Measurements from ENCODE around the gene SPEF1. TPM values are rescaled to one million over a fixed set of nuclear protein-coding genes. Genes with fewer than 3 reads are reported as not detected.
A peak's percentile ranks its signal among the peaks of the same experiment; 100 is the strongest.

Gene SPEF1
- total RNA-seq, 4 donors from 2014 or later = 0.26 to 1.3 (median 0.37) TPM; not detected in 1

- Histone ChIP-seq H3K27me3 (no peaks in the 10 kb centered on the region), H3K36me3 (no peaks in the 10 kb centered on the region), H3K27ac (peak overlapping the region in 1 of 2 donors; percentile 65), H3K4me1 (peaks cover 0 to 11% of the 10 kb centered on the region in 2 donors), H3K4me3 (no peak overlapping the region), H3K9me3 (no peaks in the 10 kb centered on the region)
- intact Hi-C loops (cut with DNase I; ENCODE audit: low total_unique reads) = loop anchor here (5.0 kb wide), 1 partner anchor 83 kb away; the partner anchor contains the start of gene ADAM33
- no peak for DNase-seq
- TF ChIP-seq POLR2A (IDR thresholded peaks at IDR 0.05) = no peak
- TF ChIP-seq, protein P1, sequence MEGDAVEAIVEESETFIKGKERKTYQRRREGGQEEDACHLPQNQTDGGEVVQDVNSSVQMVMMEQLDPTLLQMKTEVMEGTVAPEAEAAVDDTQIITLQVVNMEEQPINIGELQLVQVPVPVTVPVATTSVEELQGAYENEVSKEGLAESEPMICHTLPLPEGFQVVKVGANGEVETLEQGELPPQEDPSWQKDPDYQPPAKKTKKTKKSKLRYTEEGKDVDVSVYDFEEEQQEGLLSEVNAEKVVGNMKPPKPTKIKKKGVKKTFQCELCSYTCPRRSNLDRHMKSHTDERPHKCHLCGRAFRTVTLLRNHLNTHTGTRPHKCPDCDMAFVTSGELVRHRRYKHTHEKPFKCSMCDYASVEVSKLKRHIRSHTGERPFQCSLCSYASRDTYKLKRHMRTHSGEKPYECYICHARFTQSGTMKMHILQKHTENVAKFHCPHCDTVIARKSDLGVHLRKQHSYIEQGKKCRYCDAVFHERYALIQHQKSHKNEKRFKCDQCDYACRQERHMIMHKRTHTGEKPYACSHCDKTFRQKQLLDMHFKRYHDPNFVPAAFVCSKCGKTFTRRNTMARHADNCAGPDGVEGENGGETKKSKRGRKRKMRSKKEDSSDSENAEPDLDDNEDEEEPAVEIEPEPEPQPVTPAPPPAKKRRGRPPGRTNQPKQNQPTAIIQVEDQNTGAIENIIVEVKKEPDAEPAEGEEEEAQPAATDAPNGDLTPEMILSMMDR (IDR thresholded peaks at IDR 0.05) = no peak
Measured at GRCh38 chr20:3765171-3765882, 15.9 kb downstream of the SPEF1 start.

DNA sequence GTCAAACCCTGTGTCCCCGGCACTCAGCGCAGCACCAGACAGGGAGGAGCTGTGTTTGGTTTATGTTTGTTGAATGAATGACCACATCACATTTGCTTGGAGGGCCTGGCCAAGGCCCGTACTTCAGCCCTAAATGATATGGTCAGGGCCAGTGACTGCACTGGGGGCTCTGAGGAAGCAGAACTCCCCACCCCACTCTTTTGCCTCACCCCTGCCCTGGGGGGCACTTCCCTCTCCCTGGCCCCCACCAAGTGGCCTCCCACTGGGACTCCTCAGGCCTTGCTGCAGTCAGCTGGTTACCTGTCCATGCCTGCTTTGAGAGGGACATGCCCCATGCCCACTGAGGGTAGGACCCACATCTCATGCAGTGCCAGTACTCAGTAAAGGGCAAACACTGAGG, 16.6 kb downstream of the SPEF1 start:
- Histone ChIP-seq H3K36me3 (no peaks in the 10 kb centered on the region), H3K27ac (peak overlapping the region in 1 of 2 donors; percentile 30), H3K9me3 (no peaks in the 10 kb centered on the region), H3K4me3 (no peak overlapping the region), H3K4me1 (peaks cover 0 to 11% of the 10 kb centered on the region in 2 donors), H3K27me3 (no peaks in the 10 kb centered on the region)
- TF ChIP-seq, protein P1 (IDR thresholded peaks at IDR 0.05) = no peak
- no peak for TF ChIP-seq POLR2A (IDR thresholded peaks at IDR 0.05)
- DNase-seq = no peak
- intact Hi-C loops (cut with DNase I; ENCODE audit: low total_unique reads) = loop anchor here (5.0 kb wide), 1 partner anchor 82 kb away; the partner anchor contains the start of gene ADAM33

GRCh38 chr20:3763671-3764601, 17.3 kb downstream of the SPEF1 start:
- Histone ChIP-seq H3K36me3 (no peaks in the 10 kb centered on the region), H3K9me3 (no peaks in the 10 kb centered on the region), H3K4me3 (no peak overlapping the region), H3K4me1 (peaks cover 0 to 11% of the 10 kb centered on the region in 2 donors), H3K27me3 (no peaks in the 10 kb centered on the region), H3K27ac (peak overlapping the region; percentile 18 to 30)
- intact Hi-C loops (cut with DNase I; ENCODE audit: low total_unique reads) = no loop called here
- DNase-seq = no peak
- no peak for TF ChIP-seq POLR2A (IDR thresholded peaks at IDR 0.05)
- TF ChIP-seq, protein P1 (IDR thresholded peaks at IDR 0.05) = no peak

GRCh38 chr20:3760655-3761348, 20.4 kb downstream of the SPEF1 start:
- Histone ChIP-seq H3K27me3 (no peaks in the 10 kb centered on the region), H3K4me1 (no peaks in the 10 kb centered on the region), H3K36me3 (no peaks in the 10 kb centered on the region), H3K9me3 (no peaks in the 10 kb centered on the region), H3K27ac (peak overlapping the region in 1 of 2 donors; percentile 4), H3K4me3 (no peak overlapping the region)
- intact Hi-C loops (cut with DNase I; ENCODE audit: low total_unique reads) = no loop called here
- no peak for DNase-seq
- TF ChIP-seq, protein P1 (IDR thresholded peaks at IDR 0.05) = no peak
- TF ChIP-seq POLR2A (IDR thresholded peaks at IDR 0.05) = no peak
